Glomerular endothelial cell (primary cell): Measurements from ENCODE around the gene P2RX1. TPM values are rescaled to one million over a fixed set of nuclear protein-coding genes. Genes with fewer than 3 reads are reported as not detected.

Experiments used
- DNase-seq: peaks from one replicate; pipeline ENCODE4 v3.0.0-alpha.2; 2011; ENCODE audit warnings: low read depth, low spot score; ENCODE audit errors: extremely low read depth
- total RNA-seq: library from RNA; depleted of rRNA; stranded (reverse); fragments of >200 nt; gene quantifications from 2 replicates; pipeline ENCODE4 v1.2.3, GENCODE V29; 2015

Gene P2RX1
- total RNA-seq, 1 donor from 2014 or later = not detected

GRCh38 chr17:3925684-3926485 lies 9.6 kb upstream of the P2RX1 start:
- no peak for DNase-seq

GRCh38 chr17:3924512-3925350 lies 8.5 kb upstream of the P2RX1 start:
- DNase-seq = no peak

- no peak for DNase-seq
Measured at GRCh38 chr17:3923466-3924190, 7.4 kb upstream of the P2RX1 start.

- no peak for DNase-seq
Measured at GRCh38 chr17:3922765-3923164, 6.5 kb upstream of the P2RX1 start.

GRCh38 chr17:3921502-3922319 lies 5.4 kb upstream of the P2RX1 start:
- no peak for DNase-seq

- DNase-seq = no peak
Measured at GRCh38 chr17:3921006-3921405, 4.7 kb upstream of the P2RX1 start.

- no peak for DNase-seq
Measured at GRCh38 chr17:3919123-3919624, 2.9 kb upstream of the P2RX1 start.

GRCh38 chr17:3918372-3919122 lies 2.3 kb upstream of the P2RX1 start:
- DNase-seq = no peak

- no peak for DNase-seq
Measured at GRCh38 chr17:3917391-3917931, 1.2 kb upstream of the P2RX1 start.

- DNase-seq = no peak
Measured at GRCh38 chr17:3916825-3917224, 560 bp upstream of the P2RX1 start.

GRCh38 chr17:3915581-3915994 lies 677 bp downstream of the P2RX1 start:
- DNase-seq = no peak

- no peak for DNase-seq
Measured at GRCh38 chr17:3914312-3914670, 2.0 kb downstream of the P2RX1 start.

- no peak for DNase-seq
Measured at GRCh38 chr17:3913531-3914311, 2.5 kb downstream of the P2RX1 start.

- no peak for DNase-seq
Measured at GRCh38 chr17:3912827-3913226, 3.4 kb downstream of the P2RX1 start.

GRCh38 chr17:3911271-3912053 lies 4.8 kb downstream of the P2RX1 start:
- DNase-seq = no peak

- no peak for DNase-seq
Measured at GRCh38 chr17:3910420-3911270, 5.6 kb downstream of the P2RX1 start.

- DNase-seq = no peak
Measured at GRCh38 chr17:3909257-3909656, 7.0 kb downstream of the P2RX1 start.
